ENCODE results near the gene TMEM273.

TMEM273 gene

DNA sequence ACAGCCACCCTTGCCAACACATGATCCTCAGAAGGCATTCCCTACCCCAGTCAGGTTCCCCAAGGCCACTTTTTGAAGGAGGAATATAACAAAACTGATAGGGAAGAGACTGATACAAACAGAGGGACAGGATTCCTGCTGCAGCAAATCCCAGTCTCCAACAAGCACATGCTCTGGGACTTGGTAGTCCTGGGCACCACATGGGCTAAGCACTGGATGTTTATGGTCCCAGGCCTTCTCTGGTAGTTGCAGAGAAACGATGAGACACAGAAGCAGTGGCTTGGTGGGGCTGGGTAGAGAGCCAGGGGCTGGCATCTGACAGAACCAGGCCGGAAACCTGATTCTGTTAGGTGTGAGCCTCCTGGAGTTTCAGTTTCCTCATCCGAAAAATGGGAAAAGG lies 76.1 kb downstream of the TMEM273 start:
- H3K27ac ChIP-seq (ENCODE audit: low read depth, low read length) = no peak overlapping the region
- DNase-seq = no peak

DNA sequence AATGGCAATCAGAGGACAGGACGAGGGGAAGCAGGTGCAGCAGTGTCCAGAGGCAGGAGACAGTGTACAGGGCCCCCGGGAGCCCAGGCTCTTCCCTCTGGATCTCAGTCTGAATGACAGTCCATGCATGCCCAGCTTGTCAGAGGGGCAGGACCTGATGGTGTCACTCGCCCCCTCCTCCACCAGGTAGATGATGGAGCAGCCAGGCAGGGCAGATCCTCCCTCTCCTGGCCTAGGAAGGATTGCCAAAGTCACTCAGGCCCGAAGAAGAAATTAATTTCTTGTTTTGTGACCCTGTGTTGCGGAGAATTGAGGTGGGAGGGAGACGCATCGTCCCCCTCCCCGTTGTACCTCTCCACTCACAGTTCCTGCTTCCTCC lies 76.9 kb downstream of the TMEM273 start:
- H4K8ac ChIP-seq (ENCODE audit: low read depth, low read length) = no peak overlapping the region
- H3K9ac ChIP-seq (ENCODE audit: low read length) = no peak overlapping the region
- no peak overlapping the region for H3K23ac ChIP-seq (ENCODE audit: low read length)
- no peaks in the 10 kb centered on the region for H3K36me3 ChIP-seq (ENCODE audit: control insufficient read depth, insufficient read depth, low read length)
- H3K4ac ChIP-seq (ENCODE audit: low read depth, low read length) = no peak overlapping the region
- no peaks in the 10 kb centered on the region for H3K79me2 ChIP-seq (ENCODE audit: control insufficient read depth, insufficient read depth, low read length)
- no peak overlapping the region for H2BK120ac ChIP-seq (ENCODE audit: low read depth, low read length)
- no peak overlapping the region for H2AK5ac ChIP-seq (ENCODE audit: low read length)
- H4K5ac ChIP-seq (ENCODE audit: low read length) = no peak overlapping the region
- no CpG with 5 or more reads among the region's 8 CpGs for WGBS (ENCODE audit: extremely low coverage, insufficient coverage, low lambda C conversion rate)
- H3K56ac ChIP-seq (ENCODE audit: low read length) = no peak overlapping the region
- H3K4me3 ChIP-seq (ENCODE audit: low read length) = no peak overlapping the region
- no peaks in the 10 kb centered on the region for H3K27me3 ChIP-seq (ENCODE audit: insufficient read depth, low read length, poor library complexity)
- H3K18ac ChIP-seq (ENCODE audit: low read length) = no peak overlapping the region
- H3K79me1 ChIP-seq (ENCODE audit: low read length) = no peaks in the 10 kb centered on the region
- DNase-seq = no peak
- no peak overlapping the region for H2BK15ac ChIP-seq (replicated peaks; ENCODE audit: low read depth)
- H2BK5ac ChIP-seq (ENCODE audit: low read length) = no peak overlapping the region
- no peaks in the 10 kb centered on the region for H3K4me1 ChIP-seq (ENCODE audit: control insufficient read depth, low read depth, low read length)
- H3K4me2 ChIP-seq (ENCODE audit: low read length) = no peak overlapping the region
- H3K27ac ChIP-seq (ENCODE audit: low read depth, low read length) = no peak overlapping the region

More for the DNA sequence above, 76.1 kb downstream of the TMEM273 start:
- Histone ChIP-seq H3K23ac (ENCODE audit: low read length) (no peak overlapping the region), H3K4me2 (ENCODE audit: low read length) (no peak overlapping the region), H3K36me3 (ENCODE audit: control insufficient read depth, insufficient read depth, low read length) (no peaks in the 10 kb centered on the region), H3K79me2 (ENCODE audit: control insufficient read depth, insufficient read depth, low read length) (no peaks in the 10 kb centered on the region), H3K4me1 (ENCODE audit: control insufficient read depth, low read depth, low read length) (no peaks in the 10 kb centered on the region), H3K79me1 (ENCODE audit: low read length) (no peaks in the 10 kb centered on the region), H2AK5ac (ENCODE audit: low read length) (no peak overlapping the region), H3K4me3 (ENCODE audit: low read length) (no peak overlapping the region), H3K9ac (ENCODE audit: low read length) (no peak overlapping the region), H3K56ac (ENCODE audit: low read length) (no peak overlapping the region), H3K18ac (ENCODE audit: low read length) (no peak overlapping the region), H4K8ac (ENCODE audit: low read depth, low read length) (no peak overlapping the region), H4K5ac (ENCODE audit: low read length) (no peak overlapping the region), H2BK5ac (ENCODE audit: low read length) (no peak overlapping the region), H2BK120ac (ENCODE audit: low read depth, low read length) (no peak overlapping the region), H2BK15ac (replicated peaks; ENCODE audit: low read depth) (no peak overlapping the region), H3K27me3 (ENCODE audit: insufficient read depth, low read length, poor library complexity) (no peaks in the 10 kb centered on the region), H3K4ac (ENCODE audit: low read depth, low read length) (no peak overlapping the region)
- no CpG with 5 or more reads among the region's 3 CpGs for WGBS (ENCODE audit: extremely low coverage, insufficient coverage, low lambda C conversion rate)

DNA sequence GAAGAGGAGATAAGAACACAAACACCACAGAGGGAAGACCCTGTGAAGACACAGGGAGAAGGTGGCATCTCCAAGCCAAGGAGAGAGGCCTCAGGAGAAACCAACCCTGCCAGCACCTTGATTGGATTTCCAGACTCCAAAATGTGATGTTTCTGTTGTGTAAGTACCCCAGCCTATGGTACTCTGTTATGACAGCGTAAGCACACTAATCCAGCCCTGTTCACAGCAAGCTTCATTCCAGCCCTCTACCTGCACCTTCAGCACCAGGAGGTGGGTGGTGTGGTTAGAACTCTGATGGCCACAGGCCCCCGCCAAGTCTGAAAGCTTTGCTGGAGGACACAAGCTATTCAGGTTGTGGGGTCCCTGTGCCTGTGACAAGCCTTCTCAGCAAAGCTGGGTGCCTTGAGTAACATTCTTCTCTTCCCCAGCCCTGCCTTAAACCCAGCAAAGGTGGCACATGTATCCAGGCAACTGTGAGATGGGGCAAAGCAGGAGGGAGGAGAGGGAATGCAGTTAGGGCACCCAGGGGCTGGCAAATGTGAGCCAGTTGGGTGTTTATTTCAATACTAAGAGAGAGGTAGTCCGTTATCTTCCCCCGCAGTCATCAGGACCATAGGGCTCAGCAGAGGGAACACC lies 77.4 kb downstream of the TMEM273 start:
- WGBS (ENCODE audit: extremely low coverage, insufficient coverage, low lambda C conversion rate) = no CpG with 5 or more reads among the region's 4 CpGs
- Histone ChIP-seq H3K27ac (ENCODE audit: low read depth, low read length) (no peak overlapping the region), H3K36me3 (ENCODE audit: control insufficient read depth, insufficient read depth, low read length) (no peaks in the 10 kb centered on the region), H2BK15ac (replicated peaks; ENCODE audit: low read depth) (no peak overlapping the region), H4K5ac (ENCODE audit: low read length) (no peak overlapping the region), H3K79me1 (ENCODE audit: low read length) (no peaks in the 10 kb centered on the region), H3K79me2 (ENCODE audit: control insufficient read depth, insufficient read depth, low read length) (no peaks in the 10 kb centered on the region), H3K4ac (ENCODE audit: low read depth, low read length) (no peak overlapping the region), H3K18ac (ENCODE audit: low read length) (no peak overlapping the region), H4K8ac (ENCODE audit: low read depth, low read length) (no peak overlapping the region), H3K23ac (ENCODE audit: low read length) (no peak overlapping the region), H2BK5ac (ENCODE audit: low read length) (no peak overlapping the region), H3K4me1 (ENCODE audit: control insufficient read depth, low read depth, low read length) (no peaks in the 10 kb centered on the region), H2AK5ac (ENCODE audit: low read length) (no peak overlapping the region), H3K4me3 (ENCODE audit: low read length) (no peak overlapping the region), H3K56ac (ENCODE audit: low read length) (no peak overlapping the region), H3K4me2 (ENCODE audit: low read length) (no peak overlapping the region), H2BK120ac (ENCODE audit: low read depth, low read length) (no peak overlapping the region), H3K27me3 (ENCODE audit: insufficient read depth, low read length, poor library complexity) (no peaks in the 10 kb centered on the region), H3K9ac (ENCODE audit: low read length) (no peak overlapping the region)
- no peak for DNase-seq

DNA sequence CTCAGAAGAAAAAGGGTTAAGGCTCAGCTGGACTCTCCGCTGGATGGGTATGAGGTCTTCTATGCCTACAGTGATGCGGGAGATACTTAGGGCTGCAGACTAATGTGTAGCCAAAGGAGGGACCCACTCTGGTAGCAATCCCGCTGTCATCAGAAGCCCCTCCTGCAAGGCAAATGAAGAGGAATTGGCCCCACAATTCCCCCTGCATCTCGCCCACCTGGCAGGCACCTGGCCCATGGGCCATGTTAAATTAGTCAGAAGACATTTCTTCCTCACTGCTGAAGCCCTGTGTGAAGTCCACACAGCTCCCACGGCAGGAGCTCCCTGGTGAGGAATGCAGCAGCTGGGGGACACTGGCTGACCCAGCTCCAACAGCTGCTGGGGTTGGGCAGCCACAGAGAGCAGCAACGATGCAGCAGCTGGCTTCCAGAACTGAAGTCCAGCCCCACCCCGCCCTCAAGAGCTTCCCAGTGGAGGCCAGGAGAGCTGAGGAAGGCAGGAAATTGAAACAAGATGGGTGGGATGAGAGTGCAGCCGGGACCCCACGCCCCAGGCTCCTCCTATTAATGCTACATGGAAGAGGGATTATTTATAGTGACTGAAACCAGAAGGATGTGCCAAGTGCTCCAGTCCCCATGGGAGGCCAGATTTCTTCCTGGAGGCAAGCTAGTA lies 78.4 kb downstream of the TMEM273 start:
- Histone ChIP-seq H3K27ac (ENCODE audit: low read depth, low read length) (no peak overlapping the region), H3K27me3 (ENCODE audit: insufficient read depth, low read length, poor library complexity) (no peaks in the 10 kb centered on the region), H3K4me2 (ENCODE audit: low read length) (no peak overlapping the region), H3K79me1 (ENCODE audit: low read length) (no peaks in the 10 kb centered on the region), H3K36me3 (ENCODE audit: control insufficient read depth, insufficient read depth, low read length) (no peaks in the 10 kb centered on the region), H3K4me3 (ENCODE audit: low read length) (no peak overlapping the region), H2AK5ac (ENCODE audit: low read length) (no peak overlapping the region), H4K8ac (ENCODE audit: low read depth, low read length) (no peak overlapping the region), H3K79me2 (ENCODE audit: control insufficient read depth, insufficient read depth, low read length) (no peaks in the 10 kb centered on the region), H3K4me1 (ENCODE audit: control insufficient read depth, low read depth, low read length) (no peaks in the 10 kb centered on the region), H3K23ac (ENCODE audit: low read length) (no peak overlapping the region), H2BK15ac (replicated peaks; ENCODE audit: low read depth) (no peak overlapping the region), H3K18ac (ENCODE audit: low read length) (no peak overlapping the region), H3K9ac (ENCODE audit: low read length) (no peak overlapping the region), H4K5ac (ENCODE audit: low read length) (no peak overlapping the region), H3K4ac (ENCODE audit: low read depth, low read length) (no peak overlapping the region), H2BK5ac (ENCODE audit: low read length) (no peak overlapping the region), H3K56ac (ENCODE audit: low read length) (no peak overlapping the region), H2BK120ac (ENCODE audit: low read depth, low read length) (no peak overlapping the region)
- no CpG with 5 or more reads among the region's 9 CpGs for WGBS (ENCODE audit: extremely low coverage, insufficient coverage, low lambda C conversion rate)
- no peak for DNase-seq

DNA sequence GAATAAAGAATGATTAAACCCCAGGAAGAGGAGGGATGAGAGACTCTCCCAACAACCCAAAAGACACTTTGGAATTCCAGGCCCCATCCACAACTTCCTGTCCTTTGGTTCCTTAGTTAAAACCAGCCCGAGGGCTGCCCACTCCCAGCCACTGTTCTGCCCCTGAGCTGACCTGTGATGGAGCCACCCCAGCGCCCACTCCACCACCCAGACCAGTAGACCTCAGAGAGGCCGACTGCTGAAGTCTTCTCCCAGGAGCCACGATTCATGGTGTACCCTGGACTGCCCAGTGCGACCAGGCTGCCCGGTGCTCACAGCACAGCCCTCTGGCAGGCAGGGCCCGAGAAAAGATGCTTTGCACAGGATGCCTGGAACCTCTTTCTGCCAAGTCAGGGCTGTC lies 79.5 kb downstream of the TMEM273 start:
- Histone ChIP-seq H3K27ac (ENCODE audit: low read depth, low read length) (no peak overlapping the region), H4K8ac (ENCODE audit: low read depth, low read length) (no peak overlapping the region), H3K36me3 (ENCODE audit: control insufficient read depth, insufficient read depth, low read length) (no peaks in the 10 kb centered on the region), H4K5ac (ENCODE audit: low read length) (no peak overlapping the region), H3K79me1 (ENCODE audit: low read length) (no peaks in the 10 kb centered on the region), H3K4me1 (ENCODE audit: control insufficient read depth, low read depth, low read length) (no peaks in the 10 kb centered on the region), H3K4me3 (ENCODE audit: low read length) (no peak overlapping the region), H3K56ac (ENCODE audit: low read length) (no peak overlapping the region), H2BK120ac (ENCODE audit: low read depth, low read length) (no peak overlapping the region), H3K9ac (ENCODE audit: low read length) (no peak overlapping the region), H2AK5ac (ENCODE audit: low read length) (no peak overlapping the region), H3K4ac (ENCODE audit: low read depth, low read length) (no peak overlapping the region), H3K18ac (ENCODE audit: low read length) (no peak overlapping the region), H2BK5ac (ENCODE audit: low read length) (no peak overlapping the region), H3K23ac (ENCODE audit: low read length) (no peak overlapping the region), H3K4me2 (ENCODE audit: low read length) (no peak overlapping the region), H3K27me3 (ENCODE audit: insufficient read depth, low read length, poor library complexity) (no peaks in the 10 kb centered on the region), H3K79me2 (ENCODE audit: control insufficient read depth, insufficient read depth, low read length) (no peaks in the 10 kb centered on the region), H2BK15ac (replicated peaks; ENCODE audit: low read depth) (no peak overlapping the region)
- no peak for DNase-seq
- WGBS (ENCODE audit: extremely low coverage, insufficient coverage, low lambda C conversion rate) = no CpG with 5 or more reads among the region's 7 CpGs

DNA sequence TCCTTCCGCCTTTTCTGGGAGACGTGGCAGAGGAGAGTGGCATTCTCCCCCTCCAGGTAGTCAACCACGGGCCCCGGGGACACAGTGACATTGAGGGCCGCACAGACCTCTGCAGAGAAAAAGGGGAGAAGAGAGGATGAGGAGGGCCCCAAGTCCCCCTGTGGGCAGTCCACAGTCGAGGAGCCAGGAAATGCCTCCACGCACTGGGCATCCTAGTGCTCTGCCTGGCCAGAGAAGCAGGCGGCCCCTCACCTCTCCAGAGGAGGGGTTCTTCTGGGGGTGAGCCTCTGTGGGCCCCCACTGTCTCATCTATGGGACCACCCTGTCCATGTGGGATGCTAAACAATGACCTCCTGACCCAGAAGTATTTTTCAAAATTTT lies 80.3 kb downstream of the TMEM273 start:
- no CpG with 5 or more reads among the region's 8 CpGs for WGBS (ENCODE audit: extremely low coverage, insufficient coverage, low lambda C conversion rate)

More for the DNA sequence above, 80.3 kb downstream of the TMEM273 start:
- Histone ChIP-seq H2BK120ac (ENCODE audit: low read depth, low read length) (no peak overlapping the region), H4K8ac (ENCODE audit: low read depth, low read length) (no peak overlapping the region), H2BK5ac (ENCODE audit: low read length) (no peak overlapping the region), H3K18ac (ENCODE audit: low read length) (no peak overlapping the region), H4K5ac (ENCODE audit: low read length) (no peak overlapping the region), H3K27ac (ENCODE audit: low read depth, low read length) (no peak overlapping the region), H3K27me3 (ENCODE audit: insufficient read depth, low read length, poor library complexity) (no peaks in the 10 kb centered on the region), H3K4me1 (ENCODE audit: control insufficient read depth, low read depth, low read length) (no peaks in the 10 kb centered on the region), H3K4ac (ENCODE audit: low read depth, low read length) (no peak overlapping the region), H3K36me3 (ENCODE audit: control insufficient read depth, insufficient read depth, low read length) (no peaks in the 10 kb centered on the region), H3K4me2 (ENCODE audit: low read length) (no peak overlapping the region), H2AK5ac (ENCODE audit: low read length) (no peak overlapping the region), H3K79me1 (ENCODE audit: low read length) (no peaks in the 10 kb centered on the region), H3K4me3 (ENCODE audit: low read length) (no peak overlapping the region), H3K23ac (ENCODE audit: low read length) (no peak overlapping the region), H3K79me2 (ENCODE audit: control insufficient read depth, insufficient read depth, low read length) (no peaks in the 10 kb centered on the region), H3K56ac (ENCODE audit: low read length) (no peak overlapping the region), H3K9ac (ENCODE audit: low read length) (no peak overlapping the region), H2BK15ac (replicated peaks; ENCODE audit: low read depth) (no peak overlapping the region)
- DNase-seq = no peak

All from mesendoderm (in vitro differentiated cells).